ENCODE data around the gene ECI2. TPM values are rescaled to one million over a fixed set of nuclear protein-coding genes. Genes with fewer than 3 reads are reported as not detected.

Gene ECI2
- total RNA-seq, 4 donors from 2014 or later, result 44.9 to 76.2 (median 49.6) TPM

- 89 to 95% methylated on average over 6 of the region's 6 CpGs for WGBS, 2 donors
- H3K4me1 ChIP-seq, result peaks cover 0 to 13% (median 4%) of the 10 kb centered on the region in 4 donors
- H3K36me3 ChIP-seq, result peaks cover 3 to 80% (median 6%) of the 10 kb centered on the region in 3 donors
- no peaks in the 10 kb centered on the region for H3K27me3 ChIP-seq
- DNase-seq (ENCODE audit: low spot score in 2 of 2), result no peak
- no peaks in the 10 kb centered on the region for H3K9me3 ChIP-seq
- TF ChIP-seq CTCF (IDR thresholded peaks at IDR 0.05) (no peak), EP300 (IDR thresholded peaks at IDR 0.05) (no peak), POLR2A (IDR thresholded peaks at IDR 0.05) (no peak)
- H3K4me3 ChIP-seq, result no peak overlapping the region
- H3K27ac ChIP-seq, result no peak overlapping the region
These were observed 6.6 kb downstream of the ECI2 start for GRCh38 chr6:4128748-4129147.

- peaks cover 3 to 87% (median 6%) of the 10 kb centered on the region in 3 donors for H3K36me3 ChIP-seq
- WGBS, 2 donors, result 19 to 41% methylated on average over 1 of the region's 1 CpG
- no peaks in the 10 kb centered on the region for H3K9me3 ChIP-seq
- H3K4me1 ChIP-seq, result peaks cover 0 to 7% (median 0%) of the 10 kb centered on the region in 4 donors
- no peak overlapping the region for H3K27ac ChIP-seq
- DNase-seq (ENCODE audit: low spot score in 2 of 2), result no peak
- no peaks in the 10 kb centered on the region for H3K27me3 ChIP-seq
- no peak for TF ChIP-seq POLR2A (IDR thresholded peaks at IDR 0.05)
- no peak for TF ChIP-seq CTCF (IDR thresholded peaks at IDR 0.05)
- TF ChIP-seq EP300 (IDR thresholded peaks at IDR 0.05), result no peak
- no peak overlapping the region for H3K4me3 ChIP-seq
These were observed 7.3 kb downstream of the ECI2 start for GRCh38 chr6:4128072-4128471.

GRCh38 chr6:4125933-4126864 is 9.2 kb downstream of the ECI2 start:
- 72 to 76% methylated on average over 8 of the region's 8 CpGs for WGBS, 2 donors
- H3K9me3 ChIP-seq, result no peaks in the 10 kb centered on the region
- peaks cover 0 to 4% (median 0%) of the 10 kb centered on the region in 4 donors for H3K4me1 ChIP-seq
- peaks cover 5 to 96% (median 6%) of the 10 kb centered on the region in 3 donors for H3K36me3 ChIP-seq
- no peaks in the 10 kb centered on the region for H3K27me3 ChIP-seq
- DNase-seq (ENCODE audit: low spot score in 2 of 2), result peak in 1 of 2 donors; percentile 29
- no peak overlapping the region for H3K4me3 ChIP-seq
- no peak for TF ChIP-seq EP300 (IDR thresholded peaks at IDR 0.05)
- TF ChIP-seq CTCF (IDR thresholded peaks at IDR 0.05), result peak in 1 of 5 experiments; percentile 14
- H3K27ac ChIP-seq, result no peak overlapping the region

- Histone ChIP-seq H3K27ac (no peak overlapping the region), H3K4me3 (no peak overlapping the region), H3K4me1 (peaks cover 0 to 4% (median 0%) of the 10 kb centered on the region in 4 donors), H3K9me3 (no peaks in the 10 kb centered on the region), H3K36me3 (peaks cover 5 to 100% (median 11%) of the 10 kb centered on the region in 3 donors), H3K27me3 (no peaks in the 10 kb centered on the region)
- TF ChIP-seq EP300 (IDR thresholded peaks at IDR 0.05), result no peak
- TF ChIP-seq POLR2A (IDR thresholded peaks at IDR 0.05), result no peak
- TF ChIP-seq CTCF (IDR thresholded peaks at IDR 0.05), result no peak
- 87 to 90% methylated on average over 5 of the region's 5 CpGs for WGBS, 2 donors
- DNase-seq (ENCODE audit: low spot score in 2 of 2), result no peak
These were observed 9.9 kb downstream of the ECI2 start for GRCh38 chr6:4125500-4125899.

GRCh38 chr6:4124351-4124750 is 11.0 kb downstream of the ECI2 start:
- 56 to 66% methylated on average over 1 of the region's 1 CpG for WGBS, 2 donors
- Histone ChIP-seq H3K36me3 (peaks cover 9 to 100% (median 11%) of the 10 kb centered on the region in 3 donors), H3K27me3 (no peaks in the 10 kb centered on the region), H3K9me3 (no peaks in the 10 kb centered on the region), H3K27ac (no peak overlapping the region), H3K4me1 (peaks cover 0 to 4% (median 0%) of the 10 kb centered on the region in 4 donors), H3K4me3 (no peak overlapping the region)
- TF ChIP-seq CTCF (IDR thresholded peaks at IDR 0.05) (no peak), POLR2A (IDR thresholded peaks at IDR 0.05) (no peak), EP300 (IDR thresholded peaks at IDR 0.05) (no peak)
- DNase-seq (ENCODE audit: low spot score in 2 of 2), result no peak

Data from tibial nerve (tissue), 4 donors.